Endothelial cell (in vitro differentiated cells): ENCODE data around the gene GPR107. TPM values are rescaled to one million over a fixed set of nuclear protein-coding genes. Genes with fewer than 3 reads are reported as not detected.
"Not testable (repeated sequence)": the region's sequence is repeated elsewhere in the genome, so short reads cannot be mapped to it uniquely, and the experiment has no call there.

ENCODE experiments used
- DNase-seq: peaks from one replicate; pipeline ENCODE4 v3.0.0; 2021; ENCODE audit warnings: low spot score
- H3K27ac Mint-ChIP-seq: one replicate; pipeline ENCODE4 v1.8.0; 2021; ENCODE audit warnings: mixed read lengths, inconsistent platforms; ENCODE audit not compliant: unreplicated experiment
- H3K27me3 Mint-ChIP-seq: one replicate; pipeline ENCODE4 v1.8.0; 2021; ENCODE audit warnings: mild to moderate bottlenecking, moderate library complexity, mixed read lengths, inconsistent platforms; ENCODE audit not compliant: unreplicated experiment
- H3K36me3 Mint-ChIP-seq: one replicate; pipeline ENCODE4 v1.8.0; 2021; ENCODE audit warnings: mild to moderate bottlenecking, low read depth, mixed read lengths, inconsistent platforms; ENCODE audit not compliant: unreplicated experiment
- H3K4me1 Mint-ChIP-seq: one replicate; pipeline ENCODE4 v1.8.0; 2021; ENCODE audit warnings: mild to moderate bottlenecking, mixed read lengths, inconsistent platforms; ENCODE audit not compliant: unreplicated experiment
- H3K4me3 Mint-ChIP-seq: one replicate; pipeline ENCODE4 v1.8.0; 2021; ENCODE audit warnings: mild to moderate bottlenecking, mixed read lengths, inconsistent platforms; ENCODE audit not compliant: unreplicated experiment
- H3K9me3 Mint-ChIP-seq: one replicate; pipeline ENCODE4 v1.8.0; 2021; ENCODE audit warnings: mixed read lengths, inconsistent platforms; ENCODE audit not compliant: unreplicated experiment
- CTCF ChIP-seq: fragments of 200-600 bp; sonication (generic); IDR thresholded peaks from one replicate; pipeline ENCODE4 v1.5.0; 2021; ENCODE audit warnings: antibody characterized with exemption; ENCODE audit not compliant: unreplicated experiment
- long read RNA-seq: library from polyadenylated mRNA; unstranded; transcript quantifications from one replicate; pipeline ENCODE4 v2.0.0, GENCODE V29; 2020; ENCODE audit not compliant: unreplicated experiment
- total RNA-seq: library from RNA; stranded (reverse); fragmentation: NEBNext Ultra II Directional; extraction: Animal tissue kit (Norgen Biotek cat#: 25700); gene quantifications from one replicate; pipeline ENCODE4 v1.2.1, GENCODE V29; 2021; ENCODE audit not compliant: unreplicated experiment

The GPR107 gene
- total RNA-seq = 63.5 TPM
- long read RNA-seq, full-length matches to known transcripts = 1 of 7 reads
- long read RNA-seq, partial matches to known transcripts = 0 of 7 reads
- long read RNA-seq, other reads (novel, unspliced or antisense) = 6 of 7 reads

- Mint-ChIP-seq H3K27ac (peak within 1 kb of the TSS; percentile 96), H3K4me3 (peak within 1 kb of the TSS; percentile 99), H3K36me3 (peaks cover 4% of the 10 kb centered on the region), H3K27me3 (no peaks in the 10 kb centered on the region), H3K4me1 (peaks cover 14% of the 10 kb centered on the region), H3K9me3 (no peaks in the 10 kb centered on the region)
- DNase-seq = peak; percentile 76
- TF ChIP-seq CTCF = no peak
These were observed at the start of gene GPR107 for GRCh38 chr9:130053504-130054324. TSS of gene GPR107 (plus strand) at chr9:130053906. CDS start at chr9:130053933, 27 bp downstream.

DNA sequence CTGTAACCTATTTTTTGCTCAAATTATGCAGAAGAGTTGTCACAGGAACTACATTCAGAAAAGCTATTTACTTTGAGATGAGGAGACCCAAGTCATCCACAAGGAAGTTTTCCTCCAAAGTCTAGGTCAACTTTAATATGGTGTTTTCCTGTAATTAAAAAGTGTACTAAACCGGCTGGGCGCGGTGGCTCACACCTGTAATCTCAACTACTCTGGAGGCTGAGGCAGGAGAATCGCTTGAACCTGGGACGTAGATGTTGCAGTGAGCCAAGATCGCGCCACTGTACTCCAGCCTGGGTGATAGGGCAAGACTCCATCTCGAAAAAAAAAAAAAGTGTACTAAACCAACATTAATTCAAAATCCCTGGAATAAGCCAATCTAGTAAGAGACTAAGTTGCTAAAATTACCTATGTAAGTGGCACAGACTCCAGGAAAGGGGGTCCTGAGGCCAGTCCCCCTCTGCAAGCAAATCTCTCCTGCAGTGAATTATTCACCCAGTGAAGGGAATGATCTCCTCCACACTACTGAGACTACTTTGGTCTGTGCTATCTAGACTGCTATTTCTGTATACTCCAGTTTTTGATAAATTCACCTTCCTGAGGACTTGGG, 49.7 kb upstream of the GPR107 start:
- peaks cover 3% of the 10 kb centered on the region for H3K4me1 Mint-ChIP-seq
- DNase-seq = no peak
- TF ChIP-seq CTCF = no peak
- no peak overlapping the region for H3K4me3 Mint-ChIP-seq
- H3K27me3 Mint-ChIP-seq = no peaks in the 10 kb centered on the region
- H3K36me3 Mint-ChIP-seq = no peaks in the 10 kb centered on the region
- H3K9me3 Mint-ChIP-seq = no peaks in the 10 kb centered on the region
- no peak overlapping the region for H3K27ac Mint-ChIP-seq

GRCh38 chr9:130006952-130007351, 46.8 kb upstream of the GPR107 start:
- not testable (repeated sequence) for H3K4me3 Mint-ChIP-seq, H3K9me3 Mint-ChIP-seq, H3K4me1 Mint-ChIP-seq, DNase-seq, H3K36me3 Mint-ChIP-seq, H3K27me3 Mint-ChIP-seq
- peak overlapping the region; percentile 54 for H3K27ac Mint-ChIP-seq

DNA sequence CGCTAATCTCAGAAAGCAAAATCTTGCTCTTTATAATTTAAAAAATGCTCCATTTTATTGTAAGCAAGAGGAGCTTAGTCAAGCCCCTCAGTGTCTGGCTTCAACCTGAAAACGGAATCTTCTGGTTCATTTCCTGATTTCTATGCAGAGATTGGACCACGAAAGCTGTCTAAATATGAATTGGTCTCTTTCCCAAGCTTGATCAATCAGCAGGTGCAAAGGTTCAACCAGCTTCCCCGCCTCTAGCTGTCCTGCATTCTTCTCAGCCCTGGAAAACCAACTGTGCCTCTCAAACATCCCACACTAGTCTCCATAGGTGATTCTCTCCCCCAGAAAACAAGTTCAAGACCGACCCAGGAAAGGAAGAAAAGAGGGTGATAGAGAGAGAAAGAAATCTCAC, 45.2 kb upstream of the GPR107 start:
- TF ChIP-seq CTCF = no peak

GRCh38 chr9:130009546-130009945, 44.2 kb upstream of the GPR107 start:
- H3K36me3 Mint-ChIP-seq, H3K4me3 Mint-ChIP-seq, DNase-seq, H3K27ac Mint-ChIP-seq, H3K9me3 Mint-ChIP-seq, H3K4me1 Mint-ChIP-seq, H3K27me3 Mint-ChIP-seq: not testable (repeated sequence)

More for the DNA sequence above, 45.2 kb upstream of the GPR107 start:
- no peak for DNase-seq
- Mint-ChIP-seq H3K27me3 (no peaks in the 10 kb centered on the region), H3K9me3 (no peaks in the 10 kb centered on the region), H3K4me3 (no peak overlapping the region), H3K27ac (no peak overlapping the region), H3K36me3 (no peaks in the 10 kb centered on the region), H3K4me1 (peaks cover 5% of the 10 kb centered on the region)
